DMS53 treated with DMSO at 0.1 percent for 48 hours (cell line): ENCODE measurements around the gene SLC12A8.
A peak's percentile ranks its signal among the peaks of the same experiment; 100 is the strongest.

Experiments used
- DNase-seq: peaks from one replicate; lab custom pipeline; 2025; ENCODE audit not compliant: unreplicated experiment; lab: John Stamatoyannopoulos, UW

The SLC12A8 gene

DNA sequence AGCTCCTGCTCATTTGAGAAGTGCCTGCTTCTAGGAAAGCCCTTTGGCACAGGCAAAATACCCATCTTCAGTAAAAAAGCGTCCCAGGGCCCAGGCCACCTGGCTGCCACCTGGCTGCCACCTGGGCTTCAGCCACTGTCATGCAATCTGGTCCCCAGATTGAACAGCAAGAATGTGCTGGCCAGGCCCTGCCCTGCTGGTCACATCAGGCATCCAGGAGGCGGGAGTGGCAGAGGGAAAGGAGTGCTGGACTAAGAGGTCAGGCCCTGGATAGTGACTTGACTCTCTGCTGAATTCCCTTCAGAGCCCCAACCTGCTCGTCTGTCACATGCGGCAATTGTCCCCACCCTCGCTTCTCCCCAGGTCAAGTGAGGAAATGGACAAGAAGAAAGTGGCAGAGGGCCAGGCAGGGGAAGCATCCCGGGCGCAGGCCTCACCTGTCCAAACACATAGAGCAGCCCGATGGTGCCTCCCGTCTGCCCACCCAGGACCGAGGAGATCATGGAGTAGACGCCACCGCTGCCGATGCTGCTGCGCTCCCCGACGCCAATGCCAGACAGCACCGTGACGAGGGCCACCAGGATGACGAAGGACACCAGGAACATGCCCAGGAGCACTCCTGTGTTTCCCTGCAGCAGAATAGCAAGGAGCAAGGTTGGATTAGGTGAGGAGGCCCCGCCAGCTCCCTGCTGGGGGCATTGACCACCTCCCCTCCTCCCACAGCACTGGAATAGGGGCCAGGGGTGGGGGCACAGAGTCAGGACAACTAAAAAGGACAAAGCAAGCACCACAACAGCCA lies 25.5 kb downstream of the SLC12A8 start:
- no peak for DNase-seq

DNA sequence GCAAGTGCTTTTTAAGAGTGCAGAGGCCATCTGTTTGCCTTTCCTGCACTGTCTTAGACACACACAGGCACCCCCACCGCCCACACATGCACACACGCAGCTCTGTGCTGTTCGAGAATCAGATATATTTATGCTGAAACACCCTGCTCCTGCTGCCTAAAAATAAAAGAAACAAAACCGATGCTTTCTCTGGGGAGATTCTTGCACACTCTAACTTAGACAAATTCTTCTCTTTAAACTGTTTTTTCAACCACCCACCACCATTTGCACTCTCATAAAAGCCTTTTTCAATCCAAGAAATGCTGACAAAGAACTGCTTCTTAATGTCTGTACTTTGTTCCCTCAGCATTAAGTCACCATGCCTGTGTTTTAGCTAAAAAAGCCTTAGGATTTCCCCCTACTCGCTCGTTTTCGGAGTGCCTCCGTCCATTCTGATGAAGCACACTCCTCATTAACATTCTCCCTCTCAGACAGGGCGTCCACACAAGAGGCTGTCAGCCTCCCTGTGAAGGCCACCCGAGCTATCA lies 26.2 kb downstream of the SLC12A8 start:
- DNase-seq, result no peak

DNA sequence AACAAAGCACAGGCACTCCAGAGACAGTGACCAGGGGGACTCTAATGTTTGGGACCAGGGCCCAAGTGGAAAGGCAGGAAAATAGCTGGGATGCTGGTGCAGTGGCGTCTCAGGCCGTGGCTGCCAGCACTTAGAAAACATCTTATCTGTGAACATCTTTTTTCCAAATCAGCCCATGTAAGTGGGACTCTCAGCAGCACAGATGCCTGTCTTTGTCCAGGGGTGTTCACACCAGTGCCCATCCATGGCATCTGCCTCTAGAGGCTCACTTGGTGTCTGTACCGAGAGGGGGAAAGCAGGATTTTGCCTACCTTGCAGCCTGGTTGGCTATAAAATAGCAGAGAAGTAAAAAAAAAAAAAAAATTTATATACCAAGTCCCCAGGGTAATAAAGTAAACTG lies 26.7 kb downstream of the SLC12A8 start:
- no peak for DNase-seq

DNA sequence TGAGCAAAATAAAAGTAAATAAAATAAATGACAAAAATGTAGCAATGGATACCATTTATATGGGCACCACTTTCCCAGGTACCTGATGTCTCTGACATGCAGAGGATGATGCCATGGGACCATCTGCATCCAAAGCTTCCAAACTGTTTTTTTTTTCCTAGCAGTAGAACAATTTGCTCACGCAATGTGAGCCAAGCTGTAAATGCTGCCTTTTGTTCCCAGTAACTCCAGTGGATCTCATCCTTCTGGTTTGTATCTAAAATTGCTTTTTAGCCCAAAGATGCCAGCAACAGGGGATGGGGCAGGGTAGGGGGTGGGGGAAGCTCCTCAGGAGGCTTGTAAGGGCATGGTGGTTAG lies 32.7 kb downstream of the SLC12A8 start:
- DNase-seq, result no peak

GRCh38 chr3:125179143-125179883 lies 33.2 kb downstream of the SLC12A8 start:
- DNase-seq, result no peak

DNA sequence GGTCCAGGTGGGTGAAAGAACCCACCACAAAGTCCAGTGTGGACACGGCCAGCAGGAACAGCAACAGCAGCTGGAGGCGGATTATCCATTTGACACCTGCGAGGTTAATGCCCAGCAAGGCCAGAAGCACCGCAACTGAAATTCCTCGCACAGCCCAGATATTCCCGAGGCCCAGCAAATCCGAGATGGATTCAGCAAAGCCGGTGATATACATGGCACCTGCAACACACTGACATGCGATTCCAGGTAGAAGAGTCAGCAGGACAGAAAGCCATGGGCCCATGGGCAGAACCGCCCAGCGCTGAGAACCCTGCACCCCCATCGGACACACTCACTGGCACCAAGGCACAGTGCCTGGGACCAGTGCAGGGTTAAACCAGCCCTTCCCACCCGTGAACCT lies 34.8 kb downstream of the SLC12A8 start:
- DNase-seq, result no peak

- no peak for DNase-seq
Observed at GRCh38 chr3:125175295-125176078, 37.1 kb downstream of the SLC12A8 start.

DNA sequence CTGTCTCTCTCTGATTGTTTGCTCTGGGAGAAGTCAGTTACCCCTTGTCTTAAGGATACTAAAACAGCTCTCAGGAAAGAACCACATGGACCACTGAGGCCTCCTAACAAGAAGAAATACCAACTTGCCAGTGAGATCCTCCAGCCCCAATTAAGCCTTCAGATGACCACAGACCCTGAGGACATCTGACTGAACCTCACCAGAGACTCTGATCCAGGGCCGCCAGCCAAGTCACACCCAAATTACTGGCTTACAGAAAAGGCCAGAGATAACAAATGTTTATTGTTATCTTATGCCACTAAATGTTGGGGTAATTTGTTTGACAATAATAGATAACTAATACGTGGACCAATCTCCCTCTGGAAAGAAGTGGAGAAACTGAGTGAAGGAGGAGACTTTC lies 40.2 kb downstream of the SLC12A8 start:
- no peak for DNase-seq

DNA sequence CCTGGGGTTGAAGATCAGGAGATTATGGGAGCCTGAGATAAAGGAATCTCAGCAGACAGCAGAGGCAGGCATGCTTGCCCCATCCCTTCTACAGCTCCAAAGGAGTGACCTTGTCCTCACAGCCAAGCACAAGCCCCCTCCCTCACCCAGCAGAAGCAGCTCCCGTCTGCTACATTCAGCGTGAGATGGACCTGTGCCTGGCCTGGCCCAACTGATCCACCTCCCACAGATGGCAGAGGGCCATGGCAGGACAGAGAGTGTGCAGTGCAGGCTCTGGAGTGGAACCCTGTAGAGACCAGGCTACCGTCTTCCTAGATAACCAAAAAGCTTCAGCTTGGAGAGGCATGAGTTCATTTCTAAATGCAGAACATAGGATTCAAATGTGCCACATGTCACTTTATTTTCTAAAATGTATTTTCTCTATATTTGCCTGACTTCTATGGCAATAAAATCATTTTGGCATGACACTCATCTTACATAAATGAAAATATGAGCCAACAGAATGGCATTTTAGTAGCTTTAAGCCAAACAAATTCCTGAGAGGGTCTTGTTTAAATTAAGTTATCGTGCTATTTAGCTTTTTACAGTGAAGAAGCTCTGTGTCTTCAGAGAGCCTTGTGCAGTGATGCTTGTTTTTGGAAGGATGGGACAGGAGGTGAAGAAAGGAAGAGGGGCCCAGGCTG lies 43.7 kb downstream of the SLC12A8 start:
- DNase-seq, result no peak

- no peak for DNase-seq
Observed at GRCh38 chr3:125166599-125167136, 45.9 kb downstream of the SLC12A8 start.

DNA sequence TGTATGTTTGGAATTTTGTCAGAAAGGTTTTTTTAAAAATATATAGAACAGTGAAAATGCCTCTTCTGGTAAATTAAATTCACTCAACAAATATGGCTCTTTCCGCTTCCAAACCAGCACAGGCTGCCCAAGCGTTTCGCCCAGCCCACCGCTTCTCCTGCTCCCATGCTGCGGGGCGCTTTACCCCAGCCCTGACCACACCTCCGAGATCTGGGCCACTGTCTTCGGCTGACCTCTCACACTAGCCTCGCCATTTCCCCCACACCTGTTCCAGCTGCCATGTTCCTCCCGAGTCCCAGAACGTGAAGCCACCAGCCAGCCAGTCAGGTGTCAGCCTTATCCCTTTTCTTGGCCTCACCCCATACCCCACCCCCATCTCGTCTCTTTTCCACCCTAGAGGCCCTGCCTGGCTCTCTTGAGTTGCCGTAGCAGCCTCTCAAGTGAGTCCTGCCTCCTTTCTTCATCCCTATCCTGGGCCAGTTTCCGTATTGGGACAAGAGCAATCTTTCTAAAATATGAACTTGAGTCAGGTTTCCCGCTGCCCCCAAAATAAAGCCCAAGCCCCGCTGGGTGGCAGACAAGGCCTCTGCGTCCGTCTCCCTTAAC lies 46.5 kb downstream of the SLC12A8 start:
- no peak for DNase-seq

DNA sequence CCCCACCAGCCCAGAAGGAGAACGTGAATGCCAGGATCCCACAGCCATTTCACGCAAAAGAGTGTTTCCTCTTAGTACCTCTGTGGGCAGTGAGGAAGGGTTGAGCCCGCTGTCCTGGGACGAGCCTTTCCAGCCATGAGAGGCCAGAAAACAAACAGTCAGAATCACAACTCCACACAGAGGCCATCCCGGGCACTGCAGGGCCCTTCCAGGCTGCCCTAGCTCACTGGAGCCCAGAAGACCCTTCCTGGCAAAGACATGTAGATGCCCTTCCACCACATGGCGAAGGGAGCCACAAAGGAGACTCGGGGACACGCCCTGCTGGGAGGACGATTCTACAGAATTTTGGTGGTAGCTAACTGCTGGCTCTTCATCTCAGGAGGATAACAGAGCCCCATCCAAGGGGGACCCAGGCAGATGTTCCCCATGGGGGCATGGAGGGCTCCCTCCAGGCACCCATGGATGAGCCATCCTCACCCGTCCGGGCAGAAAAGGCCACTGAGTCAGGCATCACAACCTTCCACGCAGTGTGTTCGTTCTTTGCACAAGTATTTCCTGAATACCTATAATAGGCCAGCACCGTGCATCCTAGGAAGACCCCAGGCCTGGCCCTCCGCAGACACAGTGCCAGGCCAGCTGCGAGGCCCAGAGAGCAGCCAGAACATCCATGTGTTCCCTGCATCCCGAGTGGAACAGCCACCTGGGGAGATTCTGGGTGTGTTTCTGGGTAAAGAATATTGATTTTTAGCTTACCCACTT lies 47.2 kb downstream of the SLC12A8 start:
- DNase-seq, result no peak

GRCh38 chr3:125163739-125164601 lies 48.6 kb downstream of the SLC12A8 start:
- DNase-seq, result peak; percentile 5

DNA sequence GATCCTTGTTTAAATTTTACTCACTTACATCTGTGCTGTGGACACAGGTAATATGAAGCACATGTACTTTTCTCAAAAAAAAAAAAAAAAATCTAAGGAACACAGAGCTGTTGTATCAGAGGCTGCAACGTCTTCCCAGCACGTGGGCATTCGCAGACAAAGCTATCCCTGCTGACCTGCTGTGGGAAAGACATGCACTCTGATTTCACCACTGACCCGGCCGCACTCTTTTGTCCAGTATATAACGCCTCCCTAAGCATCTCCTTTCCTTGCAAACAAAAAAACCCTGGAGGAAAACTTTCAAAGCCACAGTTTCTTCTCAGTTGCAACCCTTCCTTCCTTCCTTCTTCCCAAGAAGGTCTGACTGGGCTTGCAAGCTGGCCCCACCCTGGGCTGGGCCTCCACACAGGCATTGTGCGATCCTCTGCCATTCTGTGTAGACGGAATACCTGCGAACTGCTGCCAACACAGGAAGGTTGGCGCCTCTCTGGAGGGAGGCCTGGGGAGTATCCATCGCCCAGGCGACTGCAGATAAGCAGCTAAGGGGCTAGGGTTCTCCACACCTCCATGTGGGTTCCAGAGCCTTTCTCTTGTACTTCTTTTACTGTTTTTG lies 50.8 kb downstream of the SLC12A8 start:
- no peak for DNase-seq

- DNase-seq, result no peak
Observed at GRCh38 chr3:125160606-125161371, 51.8 kb downstream of the SLC12A8 start.

- no peak for DNase-seq
Observed at GRCh38 chr3:125157183-125157582, 55.4 kb downstream of the SLC12A8 start.

- no peak for DNase-seq
Observed at GRCh38 chr3:125156456-125156855, 56.1 kb downstream of the SLC12A8 start.
